Endodermal cell (in vitro differentiated cells): ENCODE measurements around the gene IVD. TPM values are rescaled to one million over a fixed set of nuclear protein-coding genes. Genes with fewer than 3 reads are reported as not detected.

Experiments used
- DNase-seq: peaks from one replicate; pipeline ENCODE4 v3.0.0-alpha.2; 2017
- H3K27ac ChIP-seq: 2 replicates; pipeline ENCODE4 v1.5.1; 2013; ENCODE audit warnings: mild to moderate bottlenecking, low read depth, low read length, moderate library complexity
- H3K27me3 ChIP-seq: 2 replicates; pipeline ENCODE4 v1.6.1; 2013; ENCODE audit warnings: mild to moderate bottlenecking, low read length, moderate library complexity; ENCODE audit not compliant: insufficient read depth, control insufficient read depth, poor library complexity, severe bottlenecking
- H3K36me3 ChIP-seq: 2 replicates; pipeline ENCODE4 v1.7.0; 2013; ENCODE audit warnings: mild to moderate bottlenecking, low read length, moderate library complexity; ENCODE audit not compliant: control insufficient read depth, insufficient read depth
- H3K4me1 ChIP-seq: one replicate; pipeline ENCODE4 v1.7.0; 2013; ENCODE audit warnings: low read length; ENCODE audit not compliant: control insufficient read depth, insufficient read depth
- H3K4me3 ChIP-seq: 2 replicates; pipeline ENCODE4 v1.5.1; 2013; ENCODE audit warnings: mild to moderate bottlenecking, low read length, moderate library complexity
- H3K9ac ChIP-seq: 2 replicates; pipeline ENCODE4 v1.6.1; 2013; ENCODE audit warnings: mild to moderate bottlenecking, low read length, moderate library complexity; ENCODE audit not compliant: poor library complexity, severe bottlenecking; ENCODE audit errors: extremely low read depth
- H3K9me3 ChIP-seq: 2 replicates; pipeline ENCODE4 v1.6.1; 2013; ENCODE audit warnings: mild to moderate bottlenecking, low read length, moderate library complexity; ENCODE audit not compliant: control insufficient read depth
- H3K27ac Mint-ChIP-seq: 2 replicates; pipeline ENCODE4 v1.8.0; 2020; ENCODE audit warnings: mixed read lengths
- H3K27me3 Mint-ChIP-seq: 2 replicates; pipeline ENCODE4 v1.8.0; 2021; ENCODE audit warnings: mild to moderate bottlenecking, mixed read lengths; ENCODE audit not compliant: insufficient read depth
- H3K36me3 Mint-ChIP-seq: 2 replicates; pipeline ENCODE4 v1.8.0; 2020; ENCODE audit warnings: low read depth, mixed read lengths
- H3K4me1 Mint-ChIP-seq: 2 replicates; pipeline ENCODE4 v1.8.0; 2020; ENCODE audit warnings: mixed read lengths
- H3K4me3 Mint-ChIP-seq: 2 replicates; pipeline ENCODE4 v1.8.0; 2020; ENCODE audit warnings: mild to moderate bottlenecking, moderate library complexity, mixed read lengths
- H3K9me3 Mint-ChIP-seq: 2 replicates; pipeline ENCODE4 v1.8.0; 2020; ENCODE audit warnings: mild to moderate bottlenecking, mixed read lengths
- WGBS, 2 experiments: methylation state at CpG; one replicate each; pipeline versions ENCODE4 v1.1.5 to v1.1.7; 2013; ENCODE audit warnings: missing lambda C conversion rate in 2 of 2, mixed read lengths in 1 of 2; ENCODE audit not compliant: insufficient coverage in 1 of 2, insufficient read length in 1 of 2; 5-methylcytosine and 5-hydroxymethylcytosine counted together
- total RNA-seq, 2 donors: library from RNA; stranded (reverse); fragmentation: NEBNext Ultra II Directional in 1 of 2; extraction: Animal tissue kit (Norgen Biotek cat#: 25700) in 1 of 2; gene quantifications; 2 replicates in 1 of 2; 3 replicates in 1 of 2; pipeline ENCODE4 v1.2.1, GENCODE V29; 2021
- TF ChIP-seq, protein P1 (sequence below): fragments of 200-600 bp; sonication (generic); conservative IDR thresholded peaks from 2 replicates; pipeline ENCODE4 v1.5.0; 2021; ENCODE audit warnings: antibody characterized with exemption, mild to moderate bottlenecking

Gene IVD
- total RNA-seq, 2 donors from 2014 or later: 90.6 to 98.7 TPM

DNA sequence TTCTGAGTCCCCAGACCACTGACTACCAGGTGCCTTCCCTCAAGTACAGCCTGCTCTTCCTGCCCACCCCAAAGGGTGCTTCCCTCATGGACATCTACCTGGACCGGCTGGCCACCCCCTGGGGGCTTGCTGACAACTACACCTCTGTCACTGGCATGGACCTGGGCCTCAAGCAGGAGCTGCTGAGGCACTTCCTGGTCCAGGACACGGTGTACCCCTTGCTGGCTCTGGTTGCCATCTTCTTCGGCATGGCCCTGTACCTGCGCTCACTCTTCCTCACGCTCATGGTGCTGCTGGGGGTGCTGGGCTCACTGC is 38.3 kb upstream of the IVD start:
- DNase-seq: no peak
- no peaks in the 10 kb centered on the region for H3K9me3 Mint-ChIP-seq
- no peak overlapping the region for H3K4me3 Mint-ChIP-seq
- H3K36me3 Mint-ChIP-seq: no peaks in the 10 kb centered on the region
- WGBS, 2 experiments: 94 to 97% methylated on average over 4 to 5 of the region's 5 CpGs
- TF ChIP-seq, protein P1, sequence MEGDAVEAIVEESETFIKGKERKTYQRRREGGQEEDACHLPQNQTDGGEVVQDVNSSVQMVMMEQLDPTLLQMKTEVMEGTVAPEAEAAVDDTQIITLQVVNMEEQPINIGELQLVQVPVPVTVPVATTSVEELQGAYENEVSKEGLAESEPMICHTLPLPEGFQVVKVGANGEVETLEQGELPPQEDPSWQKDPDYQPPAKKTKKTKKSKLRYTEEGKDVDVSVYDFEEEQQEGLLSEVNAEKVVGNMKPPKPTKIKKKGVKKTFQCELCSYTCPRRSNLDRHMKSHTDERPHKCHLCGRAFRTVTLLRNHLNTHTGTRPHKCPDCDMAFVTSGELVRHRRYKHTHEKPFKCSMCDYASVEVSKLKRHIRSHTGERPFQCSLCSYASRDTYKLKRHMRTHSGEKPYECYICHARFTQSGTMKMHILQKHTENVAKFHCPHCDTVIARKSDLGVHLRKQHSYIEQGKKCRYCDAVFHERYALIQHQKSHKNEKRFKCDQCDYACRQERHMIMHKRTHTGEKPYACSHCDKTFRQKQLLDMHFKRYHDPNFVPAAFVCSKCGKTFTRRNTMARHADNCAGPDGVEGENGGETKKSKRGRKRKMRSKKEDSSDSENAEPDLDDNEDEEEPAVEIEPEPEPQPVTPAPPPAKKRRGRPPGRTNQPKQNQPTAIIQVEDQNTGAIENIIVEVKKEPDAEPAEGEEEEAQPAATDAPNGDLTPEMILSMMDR: no peak
- no peak overlapping the region for H3K27ac ChIP-seq
- H3K4me1 Mint-ChIP-seq: no peaks in the 10 kb centered on the region
- no peaks in the 10 kb centered on the region for H3K36me3 ChIP-seq
- no peaks in the 10 kb centered on the region for H3K4me1 ChIP-seq
- no peaks in the 10 kb centered on the region for H3K9me3 ChIP-seq
- H3K27ac Mint-ChIP-seq: no peak overlapping the region
- peaks cover 57% of the 10 kb centered on the region for H3K27me3 Mint-ChIP-seq
- no peak overlapping the region for H3K9ac ChIP-seq
- no peak overlapping the region for H3K4me3 ChIP-seq
- peaks cover 45% of the 10 kb centered on the region for H3K27me3 ChIP-seq

DNA sequence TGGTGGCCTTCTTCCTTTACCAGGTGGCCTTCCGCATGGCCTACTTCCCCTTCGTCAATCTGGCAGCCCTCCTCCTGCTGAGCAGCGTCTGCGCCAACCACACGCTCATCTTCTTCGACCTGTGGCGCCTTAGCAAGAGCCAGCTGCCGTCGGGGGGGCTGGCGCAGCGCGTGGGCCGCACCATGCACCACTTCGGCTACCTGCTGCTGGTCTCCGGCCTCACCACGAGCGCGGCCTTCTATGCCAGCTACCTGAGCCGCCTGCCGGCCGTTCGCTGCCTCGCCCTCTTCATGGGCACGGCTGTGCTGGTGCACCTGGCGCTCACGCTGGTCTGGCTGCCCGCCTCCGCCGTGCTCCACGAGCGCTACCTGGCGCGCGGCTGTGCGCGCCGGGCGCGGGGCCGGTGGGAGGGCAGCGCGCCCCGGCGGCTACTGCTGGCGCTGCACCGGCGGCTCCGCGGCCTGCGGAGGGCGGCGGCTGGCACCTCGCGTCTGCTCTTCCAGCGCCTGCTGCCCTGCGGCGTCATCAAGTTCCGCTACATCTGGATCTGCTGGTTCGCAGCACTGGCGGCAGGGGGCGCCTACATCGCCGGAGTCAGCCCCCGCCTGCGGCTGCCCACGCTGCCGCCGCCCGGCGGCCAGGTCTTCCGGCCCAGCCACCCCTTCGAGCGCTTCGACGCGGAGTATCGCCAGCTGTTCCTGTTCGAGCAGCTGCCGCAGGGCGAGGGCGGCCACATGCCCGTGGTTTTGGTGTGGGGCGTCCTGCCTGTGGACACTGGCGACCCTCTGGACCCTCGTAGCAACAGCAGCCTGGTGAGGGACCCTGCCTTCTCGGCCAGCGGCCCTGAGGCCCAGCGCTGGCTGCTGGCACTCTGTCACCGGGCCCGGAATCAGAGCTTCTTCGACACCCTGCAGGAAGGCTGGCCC is 37.6 kb upstream of the IVD start:
- Mint-ChIP-seq H3K4me1 (no peaks in the 10 kb centered on the region), H3K9me3 (no peaks in the 10 kb centered on the region), H3K36me3 (no peaks in the 10 kb centered on the region), H3K4me3 (no peak overlapping the region), H3K27ac (no peak overlapping the region), H3K27me3 (peaks cover 52% of the 10 kb centered on the region)
- 30 to 53% methylated on average over 44 to 91 of the region's 91 CpGs for WGBS, 2 experiments
- DNase-seq: peak; percentile 96
- H3K4me3 ChIP-seq: no peak overlapping the region
- H3K36me3 ChIP-seq: no peaks in the 10 kb centered on the region
- TF ChIP-seq, protein P1: peak; percentile 90
- no peaks in the 10 kb centered on the region for H3K4me1 ChIP-seq
- H3K9me3 ChIP-seq: no peaks in the 10 kb centered on the region
- H3K27me3 ChIP-seq: peaks cover 42% of the 10 kb centered on the region
- H3K27ac ChIP-seq: no peak overlapping the region
- H3K9ac ChIP-seq: no peak overlapping the region

DNA sequence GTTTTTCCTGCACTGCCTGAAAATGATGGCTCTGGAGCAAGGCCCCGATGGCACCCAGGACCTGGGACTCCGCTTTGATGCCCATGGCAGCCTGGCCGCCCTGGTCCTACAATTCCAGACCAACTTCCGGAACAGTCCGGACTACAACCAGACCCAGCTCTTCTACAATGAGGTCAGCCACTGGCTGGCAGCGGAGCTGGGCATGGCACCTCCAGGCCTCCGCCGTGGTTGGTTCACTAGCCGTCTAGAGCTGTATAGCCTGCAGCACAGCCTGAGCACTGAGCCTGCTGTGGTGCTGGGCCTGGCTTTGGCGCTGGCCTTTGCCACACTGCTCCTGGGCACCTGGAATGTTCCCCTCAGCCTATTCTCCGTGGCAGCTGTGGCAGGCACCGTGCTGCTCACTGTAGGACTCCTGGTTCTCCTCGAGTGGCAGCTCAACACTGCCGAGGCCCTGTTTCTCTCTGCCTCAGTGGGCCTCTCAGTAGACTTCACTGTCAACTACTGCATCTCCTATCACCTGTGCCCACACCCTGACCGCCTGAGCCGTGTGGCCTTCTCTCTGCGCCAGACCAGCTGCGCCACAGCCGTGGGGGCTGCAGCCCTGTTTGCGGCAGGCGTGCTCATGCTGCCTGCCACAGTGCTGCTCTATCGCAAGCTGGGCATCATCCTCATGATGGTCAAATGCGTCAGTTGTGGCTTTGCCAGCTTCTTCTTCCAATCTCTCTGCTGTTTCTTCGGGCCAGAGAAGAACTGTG is 36.7 kb upstream of the IVD start:
- Mint-ChIP-seq H3K27me3 (peaks cover 52% of the 10 kb centered on the region), H3K4me1 (no peaks in the 10 kb centered on the region), H3K27ac (no peak overlapping the region), H3K4me3 (no peak overlapping the region), H3K9me3 (no peaks in the 10 kb centered on the region), H3K36me3 (no peaks in the 10 kb centered on the region)
- no peak overlapping the region for H3K4me3 ChIP-seq
- peaks cover 42% of the 10 kb centered on the region for H3K27me3 ChIP-seq
- 95 to 97% methylated on average over 18 to 24 of the region's 24 CpGs for WGBS, 2 experiments
- TF ChIP-seq, protein P1: no peak
- no peak overlapping the region for H3K27ac ChIP-seq
- no peaks in the 10 kb centered on the region for H3K9me3 ChIP-seq
- H3K9ac ChIP-seq: no peak overlapping the region
- no peaks in the 10 kb centered on the region for H3K36me3 ChIP-seq
- H3K4me1 ChIP-seq: no peaks in the 10 kb centered on the region
- peak; percentile 32 for DNase-seq
